Measurements from ENCODE around the gene ADAMTS7. TPM values are rescaled to one million over a fixed set of nuclear protein-coding genes. Genes with fewer than 3 reads are reported as not detected.
A peak's percentile ranks its signal among the peaks of the same experiment; 100 is the strongest.

Gene ADAMTS7, protein sequence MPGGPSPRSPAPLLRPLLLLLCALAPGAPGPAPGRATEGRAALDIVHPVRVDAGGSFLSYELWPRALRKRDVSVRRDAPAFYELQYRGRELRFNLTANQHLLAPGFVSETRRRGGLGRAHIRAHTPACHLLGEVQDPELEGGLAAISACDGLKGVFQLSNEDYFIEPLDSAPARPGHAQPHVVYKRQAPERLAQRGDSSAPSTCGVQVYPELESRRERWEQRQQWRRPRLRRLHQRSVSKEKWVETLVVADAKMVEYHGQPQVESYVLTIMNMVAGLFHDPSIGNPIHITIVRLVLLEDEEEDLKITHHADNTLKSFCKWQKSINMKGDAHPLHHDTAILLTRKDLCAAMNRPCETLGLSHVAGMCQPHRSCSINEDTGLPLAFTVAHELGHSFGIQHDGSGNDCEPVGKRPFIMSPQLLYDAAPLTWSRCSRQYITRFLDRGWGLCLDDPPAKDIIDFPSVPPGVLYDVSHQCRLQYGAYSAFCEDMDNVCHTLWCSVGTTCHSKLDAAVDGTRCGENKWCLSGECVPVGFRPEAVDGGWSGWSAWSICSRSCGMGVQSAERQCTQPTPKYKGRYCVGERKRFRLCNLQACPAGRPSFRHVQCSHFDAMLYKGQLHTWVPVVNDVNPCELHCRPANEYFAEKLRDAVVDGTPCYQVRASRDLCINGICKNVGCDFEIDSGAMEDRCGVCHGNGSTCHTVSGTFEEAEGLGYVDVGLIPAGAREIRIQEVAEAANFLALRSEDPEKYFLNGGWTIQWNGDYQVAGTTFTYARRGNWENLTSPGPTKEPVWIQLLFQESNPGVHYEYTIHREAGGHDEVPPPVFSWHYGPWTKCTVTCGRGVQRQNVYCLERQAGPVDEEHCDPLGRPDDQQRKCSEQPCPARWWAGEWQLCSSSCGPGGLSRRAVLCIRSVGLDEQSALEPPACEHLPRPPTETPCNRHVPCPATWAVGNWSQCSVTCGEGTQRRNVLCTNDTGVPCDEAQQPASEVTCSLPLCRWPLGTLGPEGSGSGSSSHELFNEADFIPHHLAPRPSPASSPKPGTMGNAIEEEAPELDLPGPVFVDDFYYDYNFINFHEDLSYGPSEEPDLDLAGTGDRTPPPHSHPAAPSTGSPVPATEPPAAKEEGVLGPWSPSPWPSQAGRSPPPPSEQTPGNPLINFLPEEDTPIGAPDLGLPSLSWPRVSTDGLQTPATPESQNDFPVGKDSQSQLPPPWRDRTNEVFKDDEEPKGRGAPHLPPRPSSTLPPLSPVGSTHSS (N-terminal part only)
- total RNA-seq (1 to 10 TPM; 4.9 to 7.6 TPM), polyA plus RNA-seq (ENCODE audit: insufficient read length in 2 of 2) (10 to 100 TPM; 13.5 to 20.4 TPM)
- long read RNA-seq, donor 1, full-length matches to known transcripts = 1 of 1 reads
- long read RNA-seq, donor 1, partial matches to known transcripts = 0 of 1 reads
- long read RNA-seq, donor 1, other reads (novel, unspliced or antisense) = 0 of 1 reads
- long read RNA-seq, donor 2 = 0 reads
- long read RNA-seq, donor 3, partial matches to known transcripts = 478 of 574 reads
- long read RNA-seq, donor 3, other reads (novel, unspliced or antisense) = 96 of 574 reads
- long read RNA-seq, donor 4, full-length matches to known transcripts = 1 of 1 reads
- long read RNA-seq, donor 4, partial matches to known transcripts = 0 of 1 reads
- long read RNA-seq, donor 4, other reads (novel, unspliced or antisense) = 0 of 1 reads

DNA sequence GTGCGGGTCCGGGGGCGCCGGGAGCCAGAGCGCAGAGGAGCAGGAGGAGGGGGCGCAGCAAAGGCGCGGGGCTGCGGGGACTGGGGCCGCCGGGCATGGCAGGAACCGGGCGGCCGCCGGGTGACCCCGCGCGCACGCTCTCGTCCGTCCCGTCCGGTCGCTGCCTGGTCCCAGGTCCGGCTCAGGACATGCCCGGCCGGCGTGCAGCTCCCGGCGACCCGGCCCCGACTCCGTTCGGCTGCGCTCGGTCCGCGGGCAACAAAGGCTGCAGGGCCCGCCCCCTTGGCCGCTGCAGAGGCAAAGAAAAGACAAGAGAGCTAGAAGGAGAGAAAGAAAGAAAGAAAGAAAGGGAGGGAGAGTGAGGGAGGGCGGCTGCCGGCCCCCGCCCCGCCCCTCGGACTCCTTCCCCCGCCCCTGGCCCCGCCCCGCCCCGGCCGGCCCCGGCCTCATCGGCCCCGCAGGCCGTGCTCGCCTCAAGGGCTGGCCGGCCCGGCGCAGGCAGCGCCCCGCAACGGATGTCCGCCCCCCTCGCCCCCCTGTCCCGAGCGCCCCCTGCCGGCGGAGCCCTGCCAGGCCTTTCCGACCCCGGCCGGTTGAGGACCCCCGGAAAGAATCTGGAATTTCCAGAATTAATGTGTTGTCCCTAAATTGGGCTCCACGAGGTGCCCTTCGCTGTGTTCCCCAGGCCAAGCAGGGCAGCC lies at the start of gene ADAMTS7:
Gene ADAMTS7, minus strand, starts transcription at position 341 of the 701 bp plus-strand sequence. Its CDS starts 244 bp downstream, at position 97.
- H3K4me1 ChIP-seq (ENCODE audit: control insufficient read depth, insufficient read depth, low read length) = peaks cover 26% of the 10 kb centered on the region
- under 1% methylated on average over 73 of the region's 73 CpGs for WGBS (ENCODE audit: insufficient coverage)
- H3K36me3 ChIP-seq (ENCODE audit: control insufficient read depth, insufficient read depth, low read length) = no peaks in the 10 kb centered on the region
- peak within 1 kb of the TSS; percentile 62 for H3K4me3 ChIP-seq (ENCODE audit: low read depth, low read length)
- H3K27ac ChIP-seq (ENCODE audit: low read depth, low read length) = peak within 1 kb of the TSS; percentile 86
- H3K27me3 ChIP-seq (ENCODE audit: control insufficient read depth, insufficient read depth, low read length) = no peaks in the 10 kb centered on the region
- no peaks in the 10 kb centered on the region for H3K9me3 ChIP-seq (ENCODE audit: control insufficient read depth, insufficient read depth, low read length)
- peak in 4 of 6 donors; percentile 33 to 83 (median 60) for DNase-seq (ENCODE audit: low read depth in 4 of 6, low spot score in 6 of 6)

DNA sequence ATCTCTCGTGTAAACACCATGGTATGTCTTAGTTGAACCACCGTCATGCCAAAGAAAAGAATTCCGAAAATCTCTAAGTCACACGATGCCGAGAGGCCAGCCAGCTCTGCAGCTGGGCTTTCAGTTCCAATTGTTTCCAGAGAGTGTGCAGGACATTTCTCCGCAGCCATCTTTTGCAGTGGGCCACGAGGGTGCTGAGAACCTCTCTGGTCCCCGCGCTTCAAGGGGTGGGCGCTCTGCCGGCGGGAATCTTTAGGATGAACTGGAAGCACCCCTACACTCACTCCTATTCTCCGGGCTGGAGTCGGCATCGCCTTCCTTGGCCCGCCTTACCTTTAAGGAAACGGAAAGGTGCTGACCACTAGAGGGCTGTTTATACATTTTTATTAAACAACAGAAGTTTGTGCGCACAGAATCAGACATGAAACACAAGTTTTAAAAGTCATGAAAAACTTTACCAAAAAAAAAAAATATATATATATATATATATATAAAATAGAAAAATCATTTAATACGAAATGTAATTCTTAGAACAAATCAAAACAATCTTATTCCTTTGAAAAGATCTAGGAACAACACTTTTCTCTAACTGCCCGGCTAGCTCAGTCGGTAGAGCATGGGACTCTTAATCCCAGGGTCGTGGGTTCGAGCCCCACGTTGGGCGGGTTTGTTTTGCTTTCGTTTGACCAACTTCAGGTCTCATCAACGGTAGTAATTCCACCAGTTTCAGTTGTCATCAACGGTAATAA lies 48.9 kb upstream of the ADAMTS7 start:
- H3K36me3 ChIP-seq (ENCODE audit: control insufficient read depth, insufficient read depth, low read length) = no peaks in the 10 kb centered on the region
- peak overlapping the region; percentile 81 for H3K27ac ChIP-seq (ENCODE audit: low read depth, low read length)
- peaks cover 2% of the 10 kb centered on the region for H3K9me3 ChIP-seq (ENCODE audit: control insufficient read depth, insufficient read depth, low read length)
- WGBS (ENCODE audit: insufficient coverage) = under 1% methylated on average over 20 of the region's 28 CpGs
- peak; percentile 43 to 92 (median 60) for DNase-seq (ENCODE audit: low read depth in 4 of 6, low spot score in 6 of 6)
- no peaks in the 10 kb centered on the region for H3K27me3 ChIP-seq (ENCODE audit: control insufficient read depth, insufficient read depth, low read length)
- H3K4me3 ChIP-seq (ENCODE audit: low read depth, low read length) = peak overlapping the region; percentile 62
- no peaks in the 10 kb centered on the region for H3K4me1 ChIP-seq (ENCODE audit: control insufficient read depth, insufficient read depth, low read length)

DNA sequence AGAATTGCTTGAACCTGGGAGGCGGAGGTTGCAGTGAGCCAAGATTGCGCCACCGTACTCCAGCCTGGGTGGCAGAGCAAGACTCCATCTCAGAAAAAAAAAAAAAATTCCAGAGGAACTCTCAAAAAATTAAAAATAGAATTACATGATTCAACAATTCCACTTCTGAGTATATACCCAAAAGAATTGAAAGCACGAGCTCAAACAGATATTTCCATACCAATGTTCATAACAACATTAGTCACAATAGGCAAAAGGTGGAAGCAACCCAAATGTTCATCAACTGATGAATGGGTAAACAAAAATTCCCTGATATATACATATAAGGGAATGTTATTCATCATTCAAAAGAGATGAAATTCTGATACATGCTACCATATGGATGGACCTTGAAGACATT lies 44.5 kb upstream of the ADAMTS7 start:
- Histone ChIP-seq H3K4me1 (ENCODE audit: control insufficient read depth, insufficient read depth, low read length) (peaks cover 7% of the 10 kb centered on the region), H3K9me3 (ENCODE audit: control insufficient read depth, insufficient read depth, low read length) (peaks cover 2% of the 10 kb centered on the region), H3K36me3 (ENCODE audit: control insufficient read depth, insufficient read depth, low read length) (no peaks in the 10 kb centered on the region), H3K27me3 (ENCODE audit: control insufficient read depth, insufficient read depth, low read length) (no peaks in the 10 kb centered on the region), H3K4me3 (ENCODE audit: low read depth, low read length) (no peak overlapping the region), H3K27ac (ENCODE audit: low read depth, low read length) (no peak overlapping the region)
- WGBS (ENCODE audit: insufficient coverage) = no CpG with 5 or more reads among the region's 4 CpGs
- DNase-seq (ENCODE audit: low read depth in 4 of 6, low spot score in 6 of 6) = no peak

DNA sequence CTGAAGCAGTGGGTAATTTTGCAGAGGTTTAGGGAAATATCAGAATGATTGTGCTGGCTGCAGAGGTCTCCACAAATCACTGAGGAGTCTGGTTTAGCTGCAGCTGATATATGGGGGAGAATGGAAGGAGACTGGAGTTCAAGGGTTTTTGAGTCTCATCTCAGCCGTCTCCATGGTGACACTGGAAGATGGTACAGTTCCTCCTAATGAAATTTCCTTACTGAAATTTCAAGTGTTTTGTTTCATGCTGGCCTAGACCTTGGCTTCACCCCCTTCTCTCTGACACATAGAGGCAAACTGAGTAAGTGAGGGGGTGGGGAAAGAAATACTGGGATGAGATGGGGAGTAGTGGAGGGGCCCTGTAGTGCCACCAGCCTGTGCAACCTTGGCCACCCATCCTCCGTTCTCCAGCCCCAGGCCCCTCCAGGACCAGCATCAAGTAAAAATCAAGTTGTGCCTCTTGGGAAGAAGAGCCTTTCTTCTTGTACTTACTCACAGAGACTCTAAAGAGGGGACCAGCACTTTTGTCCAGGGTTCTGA lies 43.6 kb upstream of the ADAMTS7 start:
- no CpG with 5 or more reads among the region's 2 CpGs for WGBS (ENCODE audit: insufficient coverage)
- DNase-seq (ENCODE audit: low read depth in 4 of 6, low spot score in 6 of 6) = no peak
- no peaks in the 10 kb centered on the region for H3K27me3 ChIP-seq (ENCODE audit: control insufficient read depth, insufficient read depth, low read length)
- peaks cover 7% of the 10 kb centered on the region for H3K4me1 ChIP-seq (ENCODE audit: control insufficient read depth, insufficient read depth, low read length)
- H3K4me3 ChIP-seq (ENCODE audit: low read depth, low read length) = no peak overlapping the region
- no peak overlapping the region for H3K27ac ChIP-seq (ENCODE audit: low read depth, low read length)
- peaks cover 2% of the 10 kb centered on the region for H3K9me3 ChIP-seq (ENCODE audit: control insufficient read depth, insufficient read depth, low read length)
- no peaks in the 10 kb centered on the region for H3K36me3 ChIP-seq (ENCODE audit: control insufficient read depth, insufficient read depth, low read length)

DNA sequence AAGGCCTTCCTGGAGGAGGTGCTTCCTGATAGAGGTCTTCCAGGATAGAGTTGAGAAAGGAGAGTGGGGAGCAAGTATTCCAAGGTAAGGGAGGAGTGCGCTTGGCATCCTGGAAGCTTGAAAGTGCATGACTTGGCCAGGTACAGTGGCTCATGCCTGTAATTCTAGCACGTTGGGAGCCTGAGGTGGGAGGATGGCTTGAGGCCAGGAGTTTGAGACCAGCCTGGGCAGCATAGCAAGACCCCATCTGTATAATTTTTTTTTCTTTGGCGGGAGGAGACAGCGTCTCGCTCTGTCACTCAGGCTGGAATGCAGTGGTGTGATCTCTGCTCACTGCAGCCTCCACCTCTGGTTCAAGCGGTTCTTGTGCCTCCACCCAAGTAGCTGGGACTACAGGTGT lies 42.2 kb upstream of the ADAMTS7 start:
- Histone ChIP-seq H3K27me3 (ENCODE audit: control insufficient read depth, insufficient read depth, low read length) (no peaks in the 10 kb centered on the region), H3K9me3 (ENCODE audit: control insufficient read depth, insufficient read depth, low read length) (no peaks in the 10 kb centered on the region), H3K4me1 (ENCODE audit: control insufficient read depth, insufficient read depth, low read length) (peaks cover 7% of the 10 kb centered on the region), H3K27ac (ENCODE audit: low read depth, low read length) (no peak overlapping the region), H3K36me3 (ENCODE audit: control insufficient read depth, insufficient read depth, low read length) (no peaks in the 10 kb centered on the region), H3K4me3 (ENCODE audit: low read depth, low read length) (no peak overlapping the region)
- DNase-seq (ENCODE audit: low read depth in 4 of 6, low spot score in 6 of 6) = no peak
- WGBS (ENCODE audit: insufficient coverage) = 95% methylated on average over 6 of the region's 6 CpGs

DNA sequence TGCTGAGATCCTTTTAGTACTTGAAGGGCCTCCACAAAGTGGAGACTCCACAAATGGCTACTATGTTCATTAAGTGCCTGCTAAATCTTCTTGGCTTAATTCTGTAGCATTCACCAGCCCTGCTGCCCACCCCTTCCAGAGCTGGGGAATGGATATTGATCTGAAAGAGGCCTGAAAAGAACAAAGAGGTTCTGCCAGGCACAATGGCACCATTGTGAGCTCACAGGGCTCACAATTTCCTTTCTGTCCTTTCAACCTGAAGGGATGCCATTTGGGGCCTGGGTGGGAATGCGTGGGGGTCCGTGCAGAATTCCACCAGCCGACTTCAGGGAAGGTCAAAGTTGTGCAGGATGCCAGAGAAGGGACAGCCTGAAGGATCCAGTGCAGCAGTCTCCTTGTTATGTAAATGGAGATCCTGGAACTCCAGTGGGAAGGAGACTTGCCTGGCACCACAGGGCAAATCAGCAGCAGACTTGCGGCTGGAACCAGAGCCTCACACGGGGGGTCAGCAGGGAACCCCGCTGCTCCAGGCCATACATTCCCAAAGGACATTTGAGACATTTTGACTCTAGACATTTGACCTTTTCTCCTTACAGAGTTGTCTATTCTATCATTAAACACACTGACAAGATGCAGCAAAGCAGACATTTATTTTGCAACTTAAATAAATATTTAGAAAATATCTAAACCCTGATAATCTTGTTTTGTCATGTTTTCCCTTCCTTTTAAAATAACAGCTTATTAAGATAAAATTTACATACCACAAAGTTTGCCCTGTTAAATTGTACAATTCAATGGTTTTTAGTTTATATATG lies 39.9 kb upstream of the ADAMTS7 start:
- peak overlapping the region; percentile 25 for H3K27ac ChIP-seq (ENCODE audit: low read depth, low read length)
- peak in 2 of 6 donors; percentile 54 to 56 for DNase-seq (ENCODE audit: low read depth in 4 of 6, low spot score in 6 of 6)
- H3K27me3 ChIP-seq (ENCODE audit: control insufficient read depth, insufficient read depth, low read length) = no peaks in the 10 kb centered on the region
- no peaks in the 10 kb centered on the region for H3K36me3 ChIP-seq (ENCODE audit: control insufficient read depth, insufficient read depth, low read length)
- H3K4me3 ChIP-seq (ENCODE audit: low read depth, low read length) = no peak overlapping the region
- H3K9me3 ChIP-seq (ENCODE audit: control insufficient read depth, insufficient read depth, low read length) = no peaks in the 10 kb centered on the region
- WGBS (ENCODE audit: insufficient coverage) = 11% methylated on average over 6 of the region's 6 CpGs
- peaks cover 7% of the 10 kb centered on the region for H3K4me1 ChIP-seq (ENCODE audit: control insufficient read depth, insufficient read depth, low read length)

DNA sequence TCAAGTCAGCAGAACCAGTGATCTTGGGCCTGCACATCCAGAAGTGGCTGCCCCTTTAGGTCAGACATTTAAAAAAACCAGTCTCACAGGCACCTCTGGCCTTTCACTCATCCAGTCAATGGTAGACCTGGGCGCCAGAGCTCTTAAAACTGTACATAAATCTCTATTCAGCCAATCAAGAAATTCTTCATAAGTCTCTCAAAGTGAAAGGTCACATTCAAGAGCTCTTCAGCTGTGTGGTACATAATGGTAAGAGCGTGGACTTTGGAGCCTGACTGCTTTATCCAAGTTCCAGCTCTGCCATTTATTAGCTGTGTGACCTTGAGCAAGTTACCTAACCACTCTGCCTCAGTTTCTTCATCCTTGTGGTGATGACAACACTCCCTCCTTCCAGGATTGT lies 39.1 kb upstream of the ADAMTS7 start:
- peaks cover 7% of the 10 kb centered on the region for H3K4me1 ChIP-seq (ENCODE audit: control insufficient read depth, insufficient read depth, low read length)
- no peak for DNase-seq (ENCODE audit: low read depth in 4 of 6, low spot score in 6 of 6)
- no CpG with 5 or more reads among the region's 2 CpGs for WGBS (ENCODE audit: insufficient coverage)
- no peak overlapping the region for H3K4me3 ChIP-seq (ENCODE audit: low read depth, low read length)
- H3K27ac ChIP-seq (ENCODE audit: low read depth, low read length) = peak overlapping the region; percentile 25
- no peaks in the 10 kb centered on the region for H3K36me3 ChIP-seq (ENCODE audit: control insufficient read depth, insufficient read depth, low read length)
- no peaks in the 10 kb centered on the region for H3K9me3 ChIP-seq (ENCODE audit: control insufficient read depth, insufficient read depth, low read length)
- H3K27me3 ChIP-seq (ENCODE audit: control insufficient read depth, insufficient read depth, low read length) = no peaks in the 10 kb centered on the region

Measured in spinal cord (tissue), 10 donors.